ENCODE measurements around the gene GANAB.
"Not testable (repeated sequence)": the region's sequence is repeated elsewhere in the genome, so short reads cannot be mapped to it uniquely, and the experiment has no call there.

Gene GANAB

DNA sequence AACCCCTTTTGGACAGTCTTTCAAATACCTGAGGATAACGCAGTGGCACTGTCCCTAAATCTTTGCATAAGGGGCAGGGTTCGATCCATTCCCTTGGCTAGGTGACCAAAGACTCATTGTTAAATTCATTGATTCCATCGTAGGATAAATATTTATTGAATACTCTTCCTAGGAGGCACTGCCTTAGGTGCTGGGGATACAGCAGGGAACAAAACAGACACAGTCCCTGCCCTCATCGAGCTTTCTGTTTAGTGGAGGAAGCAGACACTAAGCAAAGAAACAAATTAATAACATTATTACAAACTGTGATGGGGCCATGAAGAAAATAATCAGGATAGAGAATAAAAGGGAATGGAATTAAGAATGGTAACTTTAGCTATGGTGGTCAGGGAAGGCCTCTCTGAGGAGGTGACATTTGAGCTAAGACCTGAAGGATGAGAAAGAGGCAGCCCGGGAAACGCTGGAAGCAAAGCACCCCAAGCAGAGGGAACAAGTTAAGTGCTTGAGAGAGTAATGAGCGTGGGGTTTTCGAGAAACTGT, 25.3 kb downstream of the GANAB start:
- no peak for DNase-seq (ENCODE audit: low read depth)

DNA sequence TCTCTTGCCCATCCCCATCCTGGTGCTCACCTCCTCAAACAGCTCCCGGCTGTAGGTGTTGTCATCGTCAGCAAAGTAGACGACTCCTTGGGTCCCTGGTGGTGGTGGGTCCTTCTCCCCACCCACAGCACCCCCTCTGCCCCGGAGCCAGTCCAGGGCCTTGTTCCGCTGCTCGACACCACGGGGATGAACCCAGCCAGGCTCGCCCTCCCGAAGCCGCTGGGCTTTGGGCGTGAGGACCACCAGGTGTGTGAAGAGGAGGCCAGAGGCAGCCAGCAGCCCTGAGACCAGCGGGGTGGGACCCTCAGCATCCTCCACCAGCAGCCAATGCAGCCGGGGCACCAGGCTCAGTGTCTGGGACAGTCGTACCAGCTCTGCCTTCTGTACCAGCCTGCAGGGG, 29.5 kb downstream of the GANAB start:
- not testable (repeated sequence) for DNase-seq (ENCODE audit: low read depth)

DNA sequence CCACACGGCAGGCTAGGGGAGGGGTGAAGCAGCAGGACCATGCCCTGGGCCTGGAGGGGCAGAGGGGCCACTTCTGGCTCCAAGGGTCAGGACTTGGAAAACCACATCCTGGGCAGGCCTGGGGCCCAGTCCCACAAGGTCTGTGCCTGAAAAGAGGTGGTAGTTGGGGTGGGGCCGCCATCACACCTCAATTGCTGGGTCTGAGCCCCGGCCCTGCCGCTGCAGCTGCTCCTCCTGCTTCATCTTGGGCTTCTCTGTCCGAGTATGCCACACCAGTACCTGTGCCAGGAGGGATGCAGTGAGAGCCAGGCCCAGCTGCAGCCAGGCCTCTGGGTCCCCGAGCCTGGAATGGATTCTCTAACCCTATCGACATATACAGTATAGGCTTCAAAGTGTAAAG, 30.9 kb downstream of the GANAB start:
- DNase-seq (ENCODE audit: low read depth), result no peak

DNA sequence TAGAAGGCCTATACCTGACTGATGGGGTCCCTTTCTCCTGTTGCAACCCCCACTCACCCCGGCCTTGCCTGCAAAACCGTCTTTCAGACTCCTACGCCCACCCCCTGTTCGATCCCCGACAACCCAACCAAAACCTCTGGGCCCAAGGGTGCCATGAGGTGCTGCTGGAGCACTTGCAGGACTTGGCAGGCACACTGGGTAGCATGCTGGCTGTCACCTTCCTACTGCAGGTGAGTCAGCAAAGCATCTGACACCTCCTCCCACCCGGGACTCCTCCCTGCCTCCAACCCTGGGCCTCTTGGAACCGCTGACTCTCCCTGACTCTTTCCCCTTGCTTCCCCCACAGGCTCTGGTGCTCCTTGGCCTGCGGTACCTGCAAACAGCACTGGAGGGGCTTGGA, 32.1 kb downstream of the GANAB start:
- no peak for DNase-seq (ENCODE audit: low read depth)

DNA sequence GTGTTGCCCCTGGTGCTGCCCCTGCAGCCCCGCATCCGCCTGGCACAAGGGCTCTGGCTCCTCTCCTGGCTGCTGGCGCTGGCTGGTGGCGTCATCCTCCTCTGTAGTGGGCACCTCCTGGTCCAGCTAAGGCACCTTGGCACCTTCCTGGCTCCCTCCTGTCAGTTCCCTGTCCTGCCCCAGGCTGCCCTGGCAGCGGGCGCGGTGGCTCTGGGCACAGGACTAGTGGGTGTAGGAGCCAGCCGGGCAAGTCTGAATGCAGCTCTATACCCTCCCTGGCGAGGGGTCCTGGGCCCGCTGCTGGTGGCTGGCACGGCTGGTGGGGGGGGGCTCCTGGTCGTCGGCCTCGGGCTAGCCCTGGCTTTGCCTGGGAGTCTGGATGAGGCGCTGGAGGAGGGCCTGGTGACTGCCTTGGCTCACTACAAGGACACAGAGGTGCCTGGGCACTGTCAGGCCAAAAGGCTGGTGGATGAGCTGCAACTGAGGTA, 33.1 kb downstream of the GANAB start:
- no peak for DNase-seq (ENCODE audit: low read depth)

DNA sequence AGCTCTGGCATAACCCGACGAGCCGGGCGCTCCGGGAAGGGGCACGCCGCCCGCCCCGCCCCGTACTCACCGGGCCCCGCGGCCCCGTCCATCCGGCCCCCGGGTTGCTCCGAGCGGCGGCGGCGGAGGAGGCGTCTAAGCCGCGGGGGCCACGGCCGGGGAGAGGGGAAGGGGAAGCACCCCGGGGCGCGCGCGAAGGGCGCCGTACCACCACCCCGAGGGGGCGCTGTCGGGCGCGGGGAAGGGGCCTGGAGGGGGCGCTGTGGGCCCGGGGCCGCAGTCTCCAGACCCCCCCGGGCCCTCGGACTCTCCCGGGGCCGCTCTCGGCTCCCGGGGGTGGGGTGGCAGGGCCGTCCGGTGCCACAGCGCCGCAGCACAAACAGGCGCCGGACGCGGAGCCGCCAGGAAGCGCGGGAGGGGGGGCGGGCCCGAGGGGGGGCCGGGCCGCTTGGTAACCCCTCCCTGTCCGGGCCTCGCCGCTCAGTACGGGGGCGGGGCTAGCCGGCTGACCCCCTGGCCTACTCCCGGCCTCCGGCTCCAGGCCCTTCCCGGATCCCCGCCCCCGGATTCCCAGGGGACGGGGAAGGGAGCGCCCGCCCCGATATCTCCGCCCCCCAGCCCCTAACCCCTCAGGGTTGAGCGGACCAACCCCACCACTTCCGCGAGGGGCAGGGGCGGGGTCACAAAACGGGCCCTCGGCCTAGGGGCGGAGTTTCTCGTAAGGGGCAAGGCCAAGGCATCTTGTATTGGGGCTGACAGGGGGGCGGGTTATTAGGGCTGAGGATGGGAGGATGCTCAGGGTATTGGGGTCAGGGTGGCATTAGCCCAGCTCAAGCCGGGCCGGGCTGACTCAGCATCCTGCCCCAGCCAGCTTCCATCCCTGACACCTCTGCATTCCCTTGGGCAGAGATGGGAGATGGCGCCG, 33.8 kb downstream of the GANAB start, which contains the start of the genes EML3 and ROM1:
EML3 (minus strand) TSS at position 410 of the 925 bp plus-strand sequence; CDS start at position 92, 318 bp downstream.
ROM1 (plus strand) TSS at position 892 of the 925 bp plus-strand sequence; CDS start at position 917, 25 bp downstream.
- DNase-seq (ENCODE audit: low read depth), result peak; percentile 60

DNA sequence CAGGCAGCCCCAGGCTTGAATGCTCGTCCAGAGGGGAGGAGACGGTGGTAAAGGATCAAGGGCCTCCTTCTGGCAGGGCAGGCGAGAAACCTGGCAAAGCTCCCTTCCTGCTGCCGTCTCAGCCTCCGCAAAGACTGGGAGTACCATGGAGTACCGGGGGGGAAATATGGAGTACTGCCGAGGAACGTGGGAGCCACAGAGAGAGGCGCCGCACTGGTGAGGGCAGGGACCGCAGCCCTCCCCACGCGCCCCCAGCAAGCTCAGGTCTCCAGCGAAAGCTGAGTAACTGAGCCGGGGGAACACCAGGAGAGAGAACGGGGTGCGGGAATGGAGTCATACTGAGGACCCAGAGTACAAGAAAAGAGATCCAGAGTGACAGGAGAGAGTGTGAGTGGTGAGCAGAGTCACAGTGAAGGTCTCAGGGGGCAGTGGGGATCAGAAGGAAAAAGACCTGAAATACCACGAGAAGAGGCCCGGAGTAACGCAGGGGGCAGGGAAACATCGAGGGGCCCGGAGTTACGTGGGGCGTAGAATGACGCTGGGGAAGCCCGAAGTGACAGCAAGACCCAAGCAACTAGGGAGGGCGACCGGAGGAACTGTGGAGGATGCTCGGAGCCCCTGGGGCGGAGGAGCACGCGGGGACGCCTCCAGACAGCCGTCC, 34.6 kb downstream of the GANAB start:
- DNase-seq (ENCODE audit: low read depth), result peak; percentile 52

DNA sequence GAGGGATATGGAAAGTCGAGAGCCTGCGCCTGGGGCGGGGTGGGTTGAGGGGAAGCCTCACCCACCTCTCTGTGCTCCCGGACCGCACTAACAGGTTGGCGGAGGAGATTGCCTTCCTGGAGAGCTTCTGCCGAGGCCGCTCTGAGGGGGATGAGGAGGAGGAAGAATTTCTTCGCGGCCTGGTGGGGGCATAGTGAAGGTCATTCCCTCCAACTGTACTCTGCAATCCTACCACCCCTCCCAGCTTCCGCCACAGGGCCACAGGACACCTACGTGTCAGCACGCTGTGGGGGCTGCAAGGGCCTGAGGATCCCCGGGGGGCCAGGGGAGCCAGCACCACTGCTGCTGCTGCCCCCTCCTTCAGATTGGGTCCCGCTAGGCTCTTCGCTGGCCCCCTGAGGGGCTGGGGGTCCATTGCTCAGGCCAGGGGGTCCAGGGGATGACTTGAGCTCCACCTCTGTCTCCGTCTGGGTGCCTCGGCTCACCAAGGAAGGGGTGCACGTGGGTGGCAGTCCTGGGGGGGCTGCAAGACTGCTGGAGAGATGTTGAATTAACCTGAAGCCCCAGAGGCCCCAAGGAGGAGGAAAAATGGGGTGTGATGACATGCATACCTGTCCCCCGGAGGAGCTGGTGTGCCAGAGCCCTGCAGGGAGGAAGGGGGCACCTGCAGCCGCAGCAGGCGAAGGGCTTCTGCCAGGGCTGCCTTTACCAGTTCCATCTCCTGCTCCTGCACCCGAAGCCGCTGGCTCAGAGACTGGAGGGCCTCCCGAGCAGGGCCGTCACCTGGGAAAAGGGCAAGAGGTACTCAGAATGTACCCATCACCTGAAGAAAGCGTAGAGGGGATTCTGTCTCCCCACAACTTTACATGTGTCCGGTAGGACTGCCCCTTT, 35.4 kb downstream of the GANAB start:
- no peak for DNase-seq (ENCODE audit: low read depth)

DNA sequence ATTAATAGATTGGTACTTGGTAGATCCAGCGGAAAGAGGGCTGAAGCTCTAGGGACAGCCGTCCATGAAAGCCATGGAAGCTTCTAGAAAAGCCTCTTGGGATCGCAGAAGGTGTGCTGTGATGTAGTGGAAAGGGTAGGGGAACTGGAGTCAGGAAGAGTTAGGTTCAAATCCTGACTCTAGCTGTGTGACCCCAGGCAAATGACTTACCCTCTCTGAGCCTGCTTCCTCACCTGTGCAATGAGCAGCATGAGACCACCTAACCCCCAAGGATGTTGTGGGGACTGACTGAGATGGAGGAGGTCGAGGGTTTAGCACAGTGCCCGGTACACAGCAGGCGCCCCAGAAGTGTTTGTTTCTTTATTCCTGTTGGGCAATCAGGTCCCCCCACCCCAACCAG, 36.0 kb downstream of the GANAB start:
- no peak for DNase-seq (ENCODE audit: low read depth)

DNA sequence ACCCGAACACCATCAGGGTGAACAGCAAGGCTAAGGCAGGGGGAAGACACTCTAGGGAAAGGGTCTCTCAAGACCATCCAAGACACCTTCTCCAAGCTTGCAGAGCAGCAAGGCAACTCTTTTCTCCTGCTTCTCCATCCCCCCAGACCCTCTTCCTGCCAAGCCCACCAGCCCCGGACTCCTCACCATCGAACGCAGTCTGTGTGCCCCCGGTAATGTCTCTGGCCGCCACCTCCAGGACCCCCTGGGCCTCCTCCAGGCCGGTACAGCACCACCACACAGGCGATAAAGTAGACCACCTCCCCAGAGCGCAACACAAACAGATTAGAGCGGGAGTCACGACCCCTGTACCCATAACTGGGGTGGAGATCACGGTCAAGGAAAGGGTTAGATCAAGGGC, 37.6 kb downstream of the GANAB start:
- no peak for DNase-seq (ENCODE audit: low read depth)

DNA sequence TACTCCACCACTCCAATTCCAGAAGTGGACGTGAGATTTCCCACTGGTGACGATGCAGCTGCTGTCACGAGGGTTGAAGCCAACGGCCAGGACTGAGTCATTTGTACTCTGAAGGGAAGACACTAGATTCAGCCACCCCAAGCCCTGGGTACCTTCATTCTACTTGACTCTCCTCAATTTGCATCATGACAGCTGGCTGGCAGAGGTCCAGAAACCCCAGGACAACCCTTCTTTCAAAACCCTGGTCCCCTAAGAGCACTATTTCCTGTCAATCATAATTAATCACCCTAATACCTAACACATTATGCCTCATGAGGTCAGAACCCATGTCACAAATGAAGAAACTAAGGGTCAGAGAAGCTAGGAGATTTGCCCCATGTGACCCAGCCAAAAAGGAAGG, 38.7 kb downstream of the GANAB start:
- DNase-seq (ENCODE audit: low read depth), result no peak

DNA sequence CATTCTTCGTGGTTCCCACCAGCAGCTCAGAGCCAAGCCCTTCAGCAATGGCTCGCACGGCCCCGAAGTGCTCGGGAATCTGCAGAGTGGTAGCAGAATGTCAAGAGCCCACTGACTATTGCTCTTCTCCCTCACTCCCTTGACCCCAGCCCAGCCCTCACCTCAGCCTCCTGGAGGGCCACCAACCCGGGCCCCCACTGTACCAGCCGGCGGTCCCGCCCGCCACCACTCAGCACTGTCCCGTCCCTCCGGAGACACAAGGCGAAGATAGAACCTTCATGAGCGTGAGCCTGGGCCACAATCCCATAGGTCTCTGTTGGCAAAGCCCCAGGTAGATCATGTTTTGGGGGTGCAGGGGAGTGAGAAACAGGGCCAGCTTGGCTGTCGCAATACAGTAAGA, 40.5 kb downstream of the GANAB start:
- no peak for DNase-seq (ENCODE audit: low read depth)

DNA sequence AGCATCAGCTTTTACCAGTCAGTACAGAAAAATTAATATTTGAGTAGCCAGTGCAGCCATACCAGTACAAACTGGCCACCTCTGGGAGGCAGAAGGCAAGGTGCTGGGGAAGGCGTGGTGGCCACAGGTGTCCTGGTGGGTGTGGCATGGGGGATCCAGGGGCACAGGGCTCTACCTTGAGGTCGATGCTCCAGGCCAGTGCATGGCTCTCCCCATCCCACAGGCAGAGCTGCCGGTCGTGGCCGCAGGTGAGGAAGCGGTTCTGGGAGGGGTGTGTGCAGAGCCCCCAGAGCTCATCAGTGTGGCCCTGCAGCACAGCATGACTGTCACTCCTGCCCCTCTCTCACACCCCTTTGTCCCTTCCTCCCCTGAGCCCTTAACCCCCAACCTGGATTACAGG, 40.9 kb downstream of the GANAB start:
- no peak for DNase-seq (ENCODE audit: low read depth)

DNA sequence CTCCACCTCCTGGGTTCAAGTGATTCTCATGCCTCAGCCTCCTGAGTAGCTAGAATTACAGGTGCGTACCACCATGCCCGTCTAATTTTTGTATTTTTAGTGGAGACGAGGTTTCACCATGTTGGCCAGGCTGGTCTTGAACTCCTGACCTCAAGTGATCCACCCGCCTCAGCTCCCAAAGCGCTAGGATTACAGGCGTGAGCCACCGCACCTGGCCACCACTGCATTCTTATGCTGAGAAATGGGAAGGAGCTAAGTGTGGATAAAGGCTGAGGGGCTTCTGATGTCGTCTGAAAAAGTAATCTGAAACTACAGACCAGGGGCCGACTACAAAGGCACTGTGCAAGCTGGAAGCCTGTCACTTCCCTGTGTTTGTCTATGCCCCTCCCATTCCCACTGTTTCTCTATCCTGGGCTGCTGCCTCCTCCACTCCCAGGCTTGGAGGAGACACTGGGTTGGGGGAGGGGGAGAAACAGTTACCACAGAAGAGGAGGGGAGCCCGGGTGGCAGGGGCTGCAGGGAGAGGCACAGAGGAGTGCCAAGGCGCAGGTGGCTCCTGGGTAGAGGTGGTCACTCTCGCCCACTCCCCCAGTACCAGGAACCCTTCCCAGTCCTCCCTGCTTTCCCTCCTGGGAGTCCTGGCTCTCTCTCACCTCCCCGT, 41.8 kb downstream of the GANAB start:
- no peak for DNase-seq (ENCODE audit: low read depth)

DNA sequence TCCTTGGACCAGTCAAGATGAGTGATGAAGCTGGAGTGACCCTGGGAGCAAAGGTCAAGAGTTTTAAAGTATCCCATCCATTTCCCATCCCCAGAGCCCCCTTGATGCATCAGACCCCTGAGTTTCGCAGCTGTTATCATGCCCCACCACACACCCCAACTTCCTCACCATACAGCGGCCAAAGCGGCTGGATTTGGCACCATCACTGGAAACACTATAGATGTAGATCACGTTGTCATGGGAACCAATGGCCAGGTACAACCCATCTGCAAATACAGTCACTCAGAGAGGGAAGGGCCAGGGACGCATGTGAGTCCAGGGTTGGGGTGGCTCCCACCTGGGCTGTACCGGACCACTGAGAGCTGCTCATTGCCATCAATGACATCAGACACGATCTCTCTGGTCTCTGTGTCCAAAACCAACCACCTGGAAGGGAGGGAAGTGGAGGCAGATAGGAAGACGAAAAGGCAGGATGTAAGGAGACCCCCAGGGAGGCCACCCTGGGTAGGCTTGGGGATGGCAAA, 42.6 kb downstream of the GANAB start:
- no peak for DNase-seq (ENCODE audit: low read depth)

DNA sequence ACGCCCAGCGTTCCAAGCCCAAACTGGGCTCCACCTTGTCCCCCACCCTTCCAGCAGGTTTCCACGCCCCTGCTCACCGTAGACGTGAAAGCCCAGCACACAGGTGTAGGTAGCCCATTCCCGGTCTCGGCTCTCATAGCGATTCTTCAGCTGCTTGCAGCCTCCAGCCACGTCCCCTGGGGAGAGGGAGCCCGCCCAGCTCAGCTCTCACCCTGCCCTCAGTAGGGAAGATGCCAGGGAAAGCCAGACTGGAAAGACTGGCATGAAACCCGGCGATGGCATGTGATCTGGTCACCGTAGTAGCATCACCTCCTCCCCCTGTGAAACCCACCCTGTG, 43.4 kb downstream of the GANAB start:
- DNase-seq (ENCODE audit: low read depth), result no peak

DNA sequence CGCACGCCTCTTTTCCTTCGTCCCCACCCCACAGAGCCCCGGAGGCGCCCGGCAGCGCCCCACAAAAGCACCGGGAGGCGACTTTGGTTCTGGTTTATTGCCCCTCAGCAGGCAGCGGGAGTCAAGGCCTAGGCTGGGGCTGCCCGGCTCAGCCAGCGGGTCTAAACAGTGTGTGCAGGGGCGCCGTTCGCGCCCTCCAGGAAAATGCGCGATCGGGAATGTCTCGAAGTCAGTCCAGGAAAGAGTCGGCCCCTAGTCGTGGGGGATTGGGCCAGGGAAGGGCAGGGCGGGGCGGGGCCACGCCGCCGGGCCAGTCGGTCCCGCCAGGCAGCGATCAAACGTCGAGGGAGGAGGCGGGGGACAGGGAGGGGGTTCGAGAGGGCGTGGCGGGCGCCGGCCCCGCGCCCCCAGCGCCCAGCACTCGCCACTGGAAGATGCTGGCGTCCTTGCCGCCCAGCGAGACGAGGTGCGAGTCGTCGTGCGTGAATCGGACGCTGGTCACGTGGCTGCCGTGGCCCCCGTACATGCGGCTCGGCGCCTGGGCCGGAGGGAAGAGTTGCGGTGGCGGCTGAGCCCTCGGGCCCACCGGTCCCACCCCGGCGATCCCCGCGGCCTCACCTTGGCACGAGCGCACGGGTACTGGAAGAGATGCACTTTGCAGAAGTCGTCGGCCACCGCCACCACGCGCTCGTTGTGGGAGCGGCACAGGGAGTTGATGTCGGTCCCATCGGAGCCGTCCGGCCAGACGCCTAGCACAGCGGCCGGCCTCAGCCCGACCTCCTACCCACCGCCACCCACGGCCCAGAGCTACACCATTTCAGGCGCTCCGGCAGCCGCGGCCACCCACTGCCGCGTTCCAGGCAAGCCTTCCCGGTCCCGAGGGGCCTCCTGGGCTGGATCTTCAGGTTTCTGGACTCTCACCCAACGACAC, 44.0 kb downstream of the GANAB start:
- DNase-seq (ENCODE audit: low read depth), result peak; percentile 60

DNA sequence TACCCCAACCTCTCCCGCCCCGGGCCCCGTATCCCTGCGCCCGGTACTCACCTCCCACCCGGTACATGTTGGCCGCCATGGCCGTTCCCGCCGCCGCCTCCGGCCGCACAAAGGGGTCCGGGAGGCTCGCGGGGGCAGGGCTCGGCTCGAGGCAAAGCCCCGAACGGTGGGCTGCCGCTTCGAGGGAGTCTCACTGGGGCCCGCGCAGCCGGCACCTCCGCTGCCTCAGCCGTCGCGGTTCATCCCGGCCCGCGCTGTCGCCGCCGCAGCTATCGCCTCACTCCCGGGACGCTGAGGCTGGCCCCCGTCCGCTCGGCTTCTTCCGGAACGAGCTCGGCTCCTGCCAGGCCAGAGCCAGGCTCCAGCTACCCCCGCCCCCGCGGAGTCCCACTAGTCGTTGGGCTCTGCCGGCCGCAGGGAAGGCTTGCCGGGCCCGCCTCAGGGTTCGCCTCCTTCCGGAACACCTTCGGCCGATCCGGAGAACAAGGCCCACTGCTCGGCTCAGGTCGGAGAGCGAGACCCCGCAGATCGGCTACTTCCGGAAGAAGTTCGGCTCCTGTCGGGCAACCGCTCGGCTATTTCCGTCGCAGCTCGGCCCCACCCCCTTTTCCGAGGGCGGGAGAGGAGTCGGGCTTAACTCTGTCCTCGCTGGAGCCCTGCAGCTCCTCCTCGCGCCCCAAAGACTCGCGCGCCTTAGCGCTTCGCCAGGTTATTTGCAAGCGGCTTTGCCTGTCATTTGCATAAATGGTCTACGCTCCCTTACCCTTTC, 44.9 kb downstream of the GANAB start, which contains the start of gene MTA2:
MTA2 (minus strand) TSS at position 494 of the 769 bp plus-strand sequence; CDS start at position 79, 415 bp downstream.
- peak; percentile 98 for DNase-seq (ENCODE audit: low read depth)

DNA sequence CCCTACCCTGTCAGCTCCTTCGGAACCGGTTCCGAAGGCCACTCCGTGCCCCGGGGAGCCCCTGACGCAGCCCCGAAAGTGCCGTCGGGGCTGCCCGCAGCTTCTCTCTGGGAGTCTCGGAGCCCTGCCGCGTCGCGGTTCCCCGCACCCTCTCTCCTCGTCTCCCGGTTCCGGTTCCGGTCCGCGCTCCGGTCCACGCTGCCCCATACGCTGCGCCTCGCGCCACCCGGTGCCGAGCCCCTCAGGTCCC, 45.4 kb downstream of the GANAB start:
- peak; percentile 31 for DNase-seq (ENCODE audit: low read depth)

Data from iris pigment epithelial cell (primary cell).